Osteoblast (primary cell): ENCODE data around the gene HDAC9. TPM values are rescaled to one million over a fixed set of nuclear protein-coding genes. Genes with fewer than 3 reads are reported as not detected.

ENCODE experiments used
- DNase-seq: peaks from one replicate; pipeline ENCODE4 v3.0.0; 2011; ENCODE audit warnings: low spot score, mixed read lengths; ENCODE audit not compliant: insufficient read length; ENCODE audit errors: missing footprints
- H2AFZ ChIP-seq: 2 replicates; pipeline ENCODE4 v1.6.0; 2011; ENCODE audit warnings: mild to moderate bottlenecking, low read length
- H3K27ac ChIP-seq: 2 replicates; pipeline ENCODE4 v1.5.1; 2011; ENCODE audit warnings: mild to moderate bottlenecking, low read depth, low read length, moderate library complexity
- H3K27me3 ChIP-seq: 2 replicates; pipeline ENCODE4 v1.6.0; 2012; ENCODE audit warnings: mild to moderate bottlenecking, control low read depth, inconsistent platforms, low read length, moderate library complexity; ENCODE audit not compliant: insufficient read depth
- H3K36me3 ChIP-seq: 2 replicates; pipeline ENCODE4 v1.5.1; 2011; ENCODE audit warnings: mild to moderate bottlenecking, low read length, control low read depth, moderate library complexity; ENCODE audit not compliant: insufficient read depth
- H3K4me1 ChIP-seq: 2 replicates; pipeline ENCODE4 v1.5.1; 2011; ENCODE audit warnings: mild to moderate bottlenecking, low read length, control low read depth, moderate library complexity; ENCODE audit not compliant: insufficient read depth
- H3K4me2 ChIP-seq: 2 replicates; pipeline ENCODE4 v1.6.0; 2011; ENCODE audit warnings: mild to moderate bottlenecking, low read length; ENCODE audit not compliant: insufficient read depth
- H3K4me3 ChIP-seq: fragments of 200-600 bp; sonication (generic); 3 replicates; pipeline ENCODE4 v1.5.1; 2012; ENCODE audit warnings: mild to moderate bottlenecking, low read length, inconsistent platforms; ENCODE audit not compliant: insufficient read depth
- H3K79me2 ChIP-seq: 2 replicates; pipeline ENCODE4 v1.6.0; 2012; ENCODE audit warnings: mild to moderate bottlenecking, low read length, control low read depth, inconsistent platforms; ENCODE audit not compliant: insufficient read depth
- H3K9me3 ChIP-seq: 2 replicates; pipeline ENCODE4 v1.5.1; 2011; ENCODE audit warnings: low read depth, low read length, control low read depth
- H4K20me1 ChIP-seq: 2 replicates; pipeline ENCODE4 v1.6.0; 2012; ENCODE audit warnings: mild to moderate bottlenecking, low read length, control low read depth; ENCODE audit not compliant: insufficient read depth
- total RNA-seq: library from RNA; depleted of rRNA; stranded (reverse); fragments of >200 nt; gene quantifications from 2 replicates; pipeline ENCODE4 v1.2.3, GENCODE V29; 2012
- TF ChIP-seq, protein P1 (sequence below): IDR thresholded peaks from 2 replicates; pipeline ENCODE4 v1.5.1; 2011; ENCODE audit warnings: mild to moderate bottlenecking, low read depth, low read length, moderate library complexity; ENCODE audit errors: extremely low read depth

The HDAC9 gene
- total RNA-seq, 1 donor: 21.7 TPM

DNA sequence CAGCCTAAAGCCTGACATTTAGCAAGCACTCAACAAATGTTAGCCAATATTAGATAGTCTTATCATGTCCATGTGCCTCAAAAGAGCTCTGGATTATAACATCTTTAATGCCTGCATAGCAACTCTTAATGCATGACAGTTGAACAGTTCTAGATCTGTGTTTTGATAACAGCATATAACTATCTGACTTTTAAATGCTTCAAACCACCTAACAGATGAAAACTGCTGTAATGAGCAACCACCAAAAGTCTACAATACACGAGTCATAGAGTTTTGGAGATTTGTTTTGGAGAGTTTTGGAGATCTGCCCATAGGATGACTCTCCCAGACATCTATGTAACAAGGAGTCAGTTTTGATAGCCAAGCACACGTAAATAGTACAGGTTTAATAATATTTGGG, 394.6 kb downstream of the HDAC9 start:
- peak; percentile 49 for DNase-seq
- no peaks in the 10 kb centered on the region for H3K27me3 ChIP-seq
- H3K79me2 ChIP-seq: no peaks in the 10 kb centered on the region
- H3K36me3 ChIP-seq: no peaks in the 10 kb centered on the region
- H3K4me2 ChIP-seq: no peak overlapping the region
- H3K4me1 ChIP-seq: peaks cover 12% of the 10 kb centered on the region
- TF ChIP-seq, protein P1, sequence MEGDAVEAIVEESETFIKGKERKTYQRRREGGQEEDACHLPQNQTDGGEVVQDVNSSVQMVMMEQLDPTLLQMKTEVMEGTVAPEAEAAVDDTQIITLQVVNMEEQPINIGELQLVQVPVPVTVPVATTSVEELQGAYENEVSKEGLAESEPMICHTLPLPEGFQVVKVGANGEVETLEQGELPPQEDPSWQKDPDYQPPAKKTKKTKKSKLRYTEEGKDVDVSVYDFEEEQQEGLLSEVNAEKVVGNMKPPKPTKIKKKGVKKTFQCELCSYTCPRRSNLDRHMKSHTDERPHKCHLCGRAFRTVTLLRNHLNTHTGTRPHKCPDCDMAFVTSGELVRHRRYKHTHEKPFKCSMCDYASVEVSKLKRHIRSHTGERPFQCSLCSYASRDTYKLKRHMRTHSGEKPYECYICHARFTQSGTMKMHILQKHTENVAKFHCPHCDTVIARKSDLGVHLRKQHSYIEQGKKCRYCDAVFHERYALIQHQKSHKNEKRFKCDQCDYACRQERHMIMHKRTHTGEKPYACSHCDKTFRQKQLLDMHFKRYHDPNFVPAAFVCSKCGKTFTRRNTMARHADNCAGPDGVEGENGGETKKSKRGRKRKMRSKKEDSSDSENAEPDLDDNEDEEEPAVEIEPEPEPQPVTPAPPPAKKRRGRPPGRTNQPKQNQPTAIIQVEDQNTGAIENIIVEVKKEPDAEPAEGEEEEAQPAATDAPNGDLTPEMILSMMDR: no peak
- H4K20me1 ChIP-seq: no peaks in the 10 kb centered on the region
- no peaks in the 10 kb centered on the region for H3K9me3 ChIP-seq
- no peak overlapping the region for H3K4me3 ChIP-seq
- H2AFZ ChIP-seq: no peak overlapping the region
- no peak overlapping the region for H3K27ac ChIP-seq

- Histone ChIP-seq H3K4me2 (no peak overlapping the region), H2AFZ (no peak overlapping the region), H3K9me3 (no peaks in the 10 kb centered on the region), H3K27me3 (no peaks in the 10 kb centered on the region), H3K4me3 (no peak overlapping the region), H4K20me1 (no peaks in the 10 kb centered on the region), H3K79me2 (no peaks in the 10 kb centered on the region), H3K4me1 (peaks cover 21% of the 10 kb centered on the region), H3K36me3 (no peaks in the 10 kb centered on the region), H3K27ac (no peak overlapping the region)
- TF ChIP-seq, protein P1: no peak
- DNase-seq: no peak
These were observed 395.5 kb downstream of the HDAC9 start for GRCh38 chr7:18890885-18891621.

GRCh38 chr7:18893156-18893555, 397.6 kb downstream of the HDAC9 start:
- H3K27me3 ChIP-seq: no peaks in the 10 kb centered on the region
- H2AFZ ChIP-seq: no peak overlapping the region
- no peak for DNase-seq
- peaks cover 25% of the 10 kb centered on the region for H3K4me1 ChIP-seq
- H3K9me3 ChIP-seq: no peaks in the 10 kb centered on the region
- TF ChIP-seq, protein P1: no peak
- H3K4me3 ChIP-seq: no peak overlapping the region
- H4K20me1 ChIP-seq: no peaks in the 10 kb centered on the region
- no peaks in the 10 kb centered on the region for H3K36me3 ChIP-seq
- H3K79me2 ChIP-seq: no peaks in the 10 kb centered on the region
- no peak overlapping the region for H3K4me2 ChIP-seq
- H3K27ac ChIP-seq: no peak overlapping the region

DNA sequence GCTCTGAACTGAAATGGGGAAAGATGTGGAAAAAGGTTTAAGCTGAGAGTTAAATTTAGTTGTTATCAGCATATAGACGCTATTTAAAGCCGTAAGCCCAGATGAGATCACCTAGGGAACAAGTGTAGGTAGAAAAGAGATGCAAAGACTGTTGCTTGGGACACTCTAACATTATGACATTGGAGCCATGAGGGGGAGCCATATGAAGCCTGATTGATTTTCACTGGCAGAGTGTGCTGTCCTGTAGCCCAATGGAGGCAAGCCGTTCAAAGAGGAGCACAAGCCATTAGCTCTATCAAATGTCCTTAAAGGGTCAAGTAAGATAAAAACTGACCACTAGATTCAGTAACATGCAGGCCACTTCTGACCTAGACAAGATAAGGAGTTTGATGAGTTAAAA, 398.6 kb downstream of the HDAC9 start:
- Histone ChIP-seq H3K4me2 (no peak overlapping the region), H3K4me3 (no peak overlapping the region), H3K27ac (no peak overlapping the region), H3K4me1 (peaks cover 25% of the 10 kb centered on the region), H4K20me1 (no peaks in the 10 kb centered on the region), H3K36me3 (no peaks in the 10 kb centered on the region), H2AFZ (no peak overlapping the region), H3K9me3 (no peaks in the 10 kb centered on the region), H3K27me3 (no peaks in the 10 kb centered on the region), H3K79me2 (no peaks in the 10 kb centered on the region)
- DNase-seq: no peak
- TF ChIP-seq, protein P1: no peak
